ENCODE measurements around the gene B3GNT2.
"Not testable (repeated sequence)": the region's sequence is repeated elsewhere in the genome, so short reads cannot be mapped to it uniquely, and the experiment has no call there.

The B3GNT2 gene

GRCh38 chr2:62195421-62196277, at the start of gene B3GNT2:
B3GNT2 (plus strand) TSS chr2:62196115; CDS start chr2:62222221, 26,106 bp downstream.
- no peak for DNase-seq

DNA sequence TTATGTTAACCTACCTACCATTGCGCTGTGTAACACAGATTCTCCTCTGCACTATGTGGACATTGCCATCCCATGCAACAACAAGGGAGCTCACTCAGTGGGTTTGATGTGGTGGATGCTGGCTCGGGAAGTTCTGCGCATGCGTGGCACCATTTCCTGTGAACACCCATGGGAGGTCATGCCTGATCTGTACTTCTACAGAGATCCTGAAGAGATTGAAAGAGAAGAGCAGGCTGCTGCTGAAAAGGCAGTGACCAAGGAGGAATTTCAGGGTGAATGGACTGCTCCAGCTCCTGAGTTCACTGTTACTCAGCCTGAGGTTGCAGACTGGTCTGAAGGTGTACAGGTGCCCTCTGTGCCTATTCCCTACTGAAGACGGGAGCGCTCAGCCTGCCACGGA, 49.1 kb upstream of the B3GNT2 start:
- not testable (repeated sequence) for DNase-seq

GRCh38 chr2:62147610-62148301, 48.2 kb upstream of the B3GNT2 start:
- no peak for DNase-seq

DNA sequence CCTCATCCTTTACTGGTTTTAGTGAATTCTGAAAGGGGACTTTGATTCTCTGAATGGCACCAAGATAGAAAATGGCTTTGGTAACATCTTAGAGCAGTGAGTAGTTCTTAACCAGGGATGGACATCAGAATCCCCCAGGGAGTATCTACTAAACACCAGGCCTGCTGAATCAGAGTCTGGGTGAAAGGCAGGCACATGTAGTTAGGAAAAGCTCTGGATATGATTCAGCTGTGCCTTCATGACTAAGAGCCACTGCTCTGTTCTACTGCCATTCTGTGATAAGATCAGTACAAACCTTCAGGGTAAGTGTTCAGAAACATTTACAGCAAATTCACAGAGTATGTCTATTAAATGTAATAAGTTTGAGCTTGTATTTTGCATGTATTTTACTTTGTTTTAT, 46.2 kb upstream of the B3GNT2 start:
- no peak for DNase-seq

- no peak for DNase-seq
Observed at GRCh38 chr2:62150597-62151305, 45.2 kb upstream of the B3GNT2 start.

GRCh38 chr2:62151306-62151638, 44.6 kb upstream of the B3GNT2 start:
- no peak for DNase-seq

DNA sequence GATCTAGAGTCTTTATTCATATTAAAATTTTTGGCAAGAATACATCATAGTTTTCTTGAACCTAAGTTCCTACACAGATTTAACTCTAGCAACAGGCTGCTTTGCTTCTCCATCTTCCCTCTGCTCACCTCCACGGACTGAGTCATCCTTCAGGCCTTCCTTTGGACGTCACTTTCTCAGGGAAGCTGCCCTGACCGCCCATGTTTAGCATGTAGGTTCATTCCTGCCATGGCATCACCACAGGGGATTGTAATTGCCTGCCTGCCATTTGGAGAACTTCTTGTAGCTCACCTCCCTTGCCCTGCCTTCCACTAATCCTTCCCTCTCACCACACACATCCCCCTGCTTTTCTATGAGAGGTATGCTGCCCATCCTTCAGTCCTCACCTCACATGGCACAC, 43.9 kb upstream of the B3GNT2 start:
- no peak for DNase-seq

DNA sequence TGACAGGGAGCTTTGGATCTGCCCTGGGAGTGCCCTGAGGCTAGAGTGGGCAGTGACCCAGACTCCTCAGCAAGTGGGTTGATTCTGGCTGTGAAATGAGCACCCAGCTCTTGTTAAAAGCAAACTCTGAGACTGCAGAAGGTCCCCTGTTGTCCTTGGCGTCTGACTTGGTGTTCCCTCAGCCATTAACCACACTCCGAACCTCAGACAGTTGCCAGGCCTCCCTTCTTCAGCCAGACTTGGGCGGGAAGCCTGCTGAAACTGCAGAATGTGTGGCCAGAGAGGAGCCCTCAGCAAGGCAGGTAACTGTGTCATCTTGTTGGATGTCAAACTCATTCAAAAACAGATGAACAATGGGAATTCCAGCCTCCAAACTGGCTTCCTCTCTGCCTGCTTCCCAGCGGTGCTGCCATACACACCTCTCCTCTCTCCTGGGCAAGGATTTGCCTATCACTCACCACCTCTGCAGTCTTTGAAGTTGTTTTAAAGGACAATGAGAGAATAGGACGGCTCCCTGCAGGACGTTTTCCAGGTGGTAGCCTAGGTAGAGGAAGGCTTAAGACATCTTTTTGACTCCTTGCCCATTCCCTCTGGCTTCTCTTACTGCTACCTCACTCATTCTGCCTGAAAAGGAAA, 38.9 kb upstream of the B3GNT2 start:
- DNase-seq: no peak

- no peak for DNase-seq
Observed at GRCh38 chr2:62158444-62159121, 37.3 kb upstream of the B3GNT2 start.

DNA sequence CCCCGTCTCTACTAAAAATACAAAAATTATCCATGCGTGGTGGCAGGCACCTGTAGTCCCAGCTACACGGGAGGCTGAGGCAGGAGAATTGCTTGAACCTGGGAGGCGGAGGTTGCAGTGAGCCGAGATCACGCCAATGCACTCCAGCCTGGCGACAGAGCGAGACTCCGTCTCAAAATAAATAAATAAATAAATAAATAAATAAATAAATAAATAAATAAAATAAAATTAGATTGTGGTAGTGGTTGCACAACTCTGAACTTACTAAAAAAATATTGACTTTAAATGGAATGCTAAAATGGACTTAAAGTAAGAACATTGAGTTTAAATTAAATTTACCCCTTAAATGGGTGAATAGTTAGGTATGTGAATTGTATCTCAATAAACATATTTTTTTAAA, 35.2 kb upstream of the B3GNT2 start:
- not testable (repeated sequence) for DNase-seq

DNA sequence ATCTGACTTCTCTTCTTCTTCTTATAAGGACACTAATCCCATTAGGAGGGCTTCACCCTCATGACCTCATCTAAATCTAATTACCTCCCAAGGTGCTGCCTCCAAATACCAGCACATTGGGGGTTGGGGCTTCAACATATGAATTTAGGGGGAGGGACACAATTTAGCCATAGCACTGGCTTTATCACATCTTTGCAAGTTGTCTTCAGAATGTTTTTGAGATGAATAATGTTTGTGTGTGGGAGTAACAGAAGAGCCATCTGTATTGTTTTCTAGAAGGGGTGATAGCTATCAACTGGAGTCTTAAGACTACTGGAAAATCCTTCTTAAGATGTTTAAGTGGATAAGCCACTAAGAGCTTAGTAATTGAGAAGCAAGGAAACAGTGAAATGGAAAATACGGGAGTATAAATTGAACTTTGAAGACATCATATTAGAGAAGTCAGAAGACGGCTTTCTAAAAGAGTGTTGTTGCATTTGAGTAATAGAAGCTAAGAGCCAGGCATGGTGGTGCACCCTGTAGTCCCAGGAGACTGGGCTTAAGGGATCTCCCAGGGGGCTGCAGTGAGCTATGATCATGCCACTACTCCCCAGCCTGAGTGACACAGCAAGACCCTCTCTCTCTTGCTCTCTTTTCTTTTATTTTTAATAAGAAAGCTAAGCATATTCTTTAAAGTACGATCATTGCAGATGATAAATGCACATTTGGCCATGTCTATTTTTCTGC, 32.6 kb upstream of the B3GNT2 start:
- DNase-seq: no peak

DNA sequence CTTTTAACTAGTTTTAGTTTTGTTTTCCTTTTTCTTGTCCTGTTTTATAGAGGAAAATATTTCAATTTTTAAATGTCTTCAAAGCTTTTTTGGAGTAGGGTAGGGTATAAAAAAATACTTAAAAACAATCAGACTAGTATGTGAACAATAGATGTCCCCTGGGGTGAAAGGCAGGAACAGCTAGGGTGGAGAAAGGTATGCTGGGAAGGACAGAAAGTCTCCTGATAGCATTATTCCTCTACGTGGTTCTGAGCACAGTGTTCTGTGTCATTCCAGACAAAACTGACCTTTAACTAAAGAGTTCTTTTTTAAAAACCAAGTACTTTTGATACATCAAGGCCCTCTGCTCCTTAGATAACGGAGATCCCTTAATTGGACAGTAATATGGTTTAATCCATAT, 32.1 kb upstream of the B3GNT2 start:
- DNase-seq: no peak

GRCh38 chr2:62175728-62176127, 20.2 kb upstream of the B3GNT2 start:
- DNase-seq: no peak

- DNase-seq: no peak
Observed at GRCh38 chr2:62176801-62177200, 19.1 kb upstream of the B3GNT2 start.

DNA sequence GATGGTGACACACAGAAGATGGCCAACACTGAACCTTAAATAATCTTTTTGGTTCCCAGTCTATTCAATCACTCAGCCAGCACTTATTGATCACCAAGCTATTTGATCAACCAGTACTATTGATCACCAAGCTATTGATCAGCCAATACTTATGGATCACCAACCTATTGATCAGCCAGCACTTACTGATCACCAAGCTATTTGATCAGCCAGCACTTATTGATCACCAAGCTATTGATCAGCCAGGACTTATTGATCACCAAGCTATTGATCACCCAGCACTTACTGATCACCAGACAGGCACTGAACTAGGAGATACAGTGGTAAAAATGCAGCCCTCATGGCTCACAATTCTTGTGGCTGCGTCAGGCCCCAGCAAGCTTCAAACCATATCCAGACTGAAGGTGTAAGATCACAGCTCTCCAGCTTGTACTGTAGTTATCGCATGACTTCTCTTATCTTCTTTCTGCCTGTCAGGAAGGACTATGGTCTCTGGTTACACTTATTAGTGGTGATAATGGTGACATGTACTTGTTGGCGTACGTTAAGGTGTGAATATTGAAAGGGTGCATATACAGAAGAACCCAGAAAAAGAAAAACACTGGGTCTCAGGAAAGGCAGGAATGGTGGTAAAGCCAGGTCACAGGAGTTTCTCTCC, 18.4 kb upstream of the B3GNT2 start:
- no peak for DNase-seq

- DNase-seq: no peak
Observed at GRCh38 chr2:62178741-62179271, 17.1 kb upstream of the B3GNT2 start.

- no peak for DNase-seq
Observed at GRCh38 chr2:62180975-62181374, 14.9 kb upstream of the B3GNT2 start.

- DNase-seq: no peak
Observed at GRCh38 chr2:62181843-62182242, 14.1 kb upstream of the B3GNT2 start.

GRCh38 chr2:62184512-62185230, 11.2 kb upstream of the B3GNT2 start:
- DNase-seq: no peak

- no peak for DNase-seq
Observed at GRCh38 chr2:62185475-62186155, 10.3 kb upstream of the B3GNT2 start.

All from NCI-H1694 (cell line).